ENCODE data around the gene TRAM2. TPM values are rescaled to one million over a fixed set of nuclear protein-coding genes. Genes with fewer than 3 reads are reported as not detected.

The TRAM2 gene
- total and polyA plus RNA-seq, 2 of the 13 experiments (the other 11 are each of a cell fraction or from before 2014, with no cell fraction given): 49.1 to 72.5 TPM

DNA sequence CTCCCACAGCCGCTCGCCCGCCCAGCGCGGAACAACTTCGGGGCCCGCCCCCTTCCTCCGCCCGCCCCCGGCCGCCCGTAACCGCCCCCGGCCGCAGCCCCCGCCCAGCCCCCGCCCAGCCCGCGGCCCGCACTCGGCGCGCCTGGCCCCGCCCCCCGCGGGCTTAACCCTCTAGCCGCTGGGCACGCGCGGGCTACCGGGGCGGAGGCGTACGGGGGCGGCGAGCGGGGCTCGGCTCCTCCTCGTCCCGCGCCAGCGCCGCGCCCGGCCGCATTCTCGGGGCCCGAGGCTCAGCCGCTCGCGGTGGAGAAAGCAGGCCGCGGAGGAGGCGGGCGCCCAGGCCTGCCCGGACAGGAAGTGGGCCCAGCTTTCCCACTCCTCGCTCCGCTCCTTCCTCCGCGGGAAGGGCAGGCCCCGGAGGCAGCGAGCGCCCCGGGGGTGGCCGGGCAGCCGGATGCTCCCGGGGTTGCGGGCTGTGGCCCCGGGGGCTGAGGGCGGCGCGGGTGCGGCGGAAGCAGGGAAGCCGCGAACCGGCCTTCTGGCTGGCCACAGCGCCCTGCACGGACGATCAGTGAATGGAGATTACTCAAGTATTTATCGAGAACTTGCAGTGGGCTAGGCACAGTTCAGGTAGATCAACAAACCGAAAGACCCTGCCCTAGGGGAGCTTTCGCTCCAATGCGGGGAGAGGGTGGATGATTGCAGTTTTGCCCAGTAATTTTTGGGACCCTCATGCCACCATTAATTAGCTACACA, at the start of gene TRAM2 (continued):
- TF ChIP-seq, protein P1, sequence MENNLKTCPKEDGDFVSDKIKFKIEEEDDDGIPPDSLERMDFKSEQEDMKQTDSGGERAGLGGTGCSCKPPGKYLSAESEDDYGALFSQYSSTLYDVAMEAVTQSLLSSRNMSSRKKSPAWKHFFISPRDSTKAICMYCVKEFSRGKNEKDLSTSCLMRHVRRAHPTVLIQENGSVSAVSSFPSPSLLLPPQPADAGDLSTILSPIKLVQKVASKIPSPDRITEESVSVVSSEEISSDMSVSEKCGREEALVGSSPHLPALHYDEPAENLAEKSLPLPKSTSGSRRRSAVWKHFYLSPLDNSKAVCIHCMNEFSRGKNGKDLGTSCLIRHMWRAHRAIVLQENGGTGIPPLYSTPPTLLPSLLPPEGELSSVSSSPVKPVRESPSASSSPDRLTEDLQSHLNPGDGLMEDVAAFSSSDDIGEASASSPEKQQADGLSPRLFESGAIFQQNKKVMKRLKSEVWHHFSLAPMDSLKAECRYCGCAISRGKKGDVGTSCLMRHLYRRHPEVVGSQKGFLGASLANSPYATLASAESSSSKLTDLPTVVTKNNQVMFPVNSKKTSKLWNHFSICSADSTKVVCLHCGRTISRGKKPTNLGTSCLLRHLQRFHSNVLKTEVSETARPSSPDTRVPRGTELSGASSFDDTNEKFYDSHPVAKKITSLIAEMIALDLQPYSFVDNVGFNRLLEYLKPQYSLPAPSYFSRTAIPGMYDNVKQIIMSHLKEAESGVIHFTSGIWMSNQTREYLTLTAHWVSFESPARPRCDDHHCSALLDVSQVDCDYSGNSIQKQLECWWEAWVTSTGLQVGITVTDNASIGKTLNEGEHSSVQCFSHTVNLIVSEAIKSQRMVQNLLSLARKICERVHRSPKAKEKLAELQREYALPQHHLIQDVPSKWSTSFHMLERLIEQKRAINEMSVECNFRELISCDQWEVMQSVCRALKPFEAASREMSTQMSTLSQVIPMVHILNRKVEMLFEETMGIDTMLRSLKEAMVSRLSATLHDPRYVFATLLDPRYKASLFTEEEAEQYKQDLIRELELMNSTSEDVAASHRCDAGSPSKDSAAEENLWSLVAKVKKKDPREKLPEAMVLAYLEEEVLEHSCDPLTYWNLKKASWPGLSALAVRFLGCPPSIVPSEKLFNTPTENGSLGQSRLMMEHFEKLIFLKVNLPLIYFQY (CRISPR knock-in tag; IDR thresholded peaks at IDR 0.05; ENCODE audit: borderline replicate concordance): peak; percentile 43; the same call in 1 of the 2 replicates
- TF ChIP-seq, protein P2, sequence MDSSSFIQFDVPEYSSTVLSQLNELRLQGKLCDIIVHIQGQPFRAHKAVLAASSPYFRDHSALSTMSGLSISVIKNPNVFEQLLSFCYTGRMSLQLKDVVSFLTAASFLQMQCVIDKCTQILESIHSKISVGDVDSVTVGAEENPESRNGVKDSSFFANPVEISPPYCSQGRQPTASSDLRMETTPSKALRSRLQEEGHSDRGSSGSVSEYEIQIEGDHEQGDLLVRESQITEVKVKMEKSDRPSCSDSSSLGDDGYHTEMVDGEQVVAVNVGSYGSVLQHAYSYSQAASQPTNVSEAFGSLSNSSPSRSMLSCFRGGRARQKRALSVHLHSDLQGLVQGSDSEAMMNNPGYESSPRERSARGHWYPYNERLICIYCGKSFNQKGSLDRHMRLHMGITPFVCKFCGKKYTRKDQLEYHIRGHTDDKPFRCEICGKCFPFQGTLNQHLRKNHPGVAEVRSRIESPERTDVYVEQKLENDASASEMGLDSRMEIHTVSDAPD (CRISPR knock-in tag; IDR thresholded peaks at IDR 0.05): no peak
- TF ChIP-seq DNMT1 (CRISPR knock-in tag; IDR thresholded peaks at IDR 0.05) (no peak; the same call in 1 of the 2 replicates), ZNF460 (CRISPR knock-in tag; IDR thresholded peaks at IDR 0.05; ENCODE audit: borderline replicate concordance) (no peak), HMGA1 (CRISPR knock-in tag; conservative IDR thresholded peaks at IDR 0.05) (no peak), ZBTB42 (CRISPR knock-in tag; IDR thresholded peaks at IDR 0.05) (no peak), EED (CRISPR knock-in tag; IDR thresholded peaks at IDR 0.05) (no peak; the same call in 1 of the 2 replicates), TBL1XR1 (IDR thresholded peaks at IDR 0.05; ENCODE audit: borderline replicate concordance, low read length, partially characterized antibody) (peak; percentile 55), MTF1 (CRISPR knock-in tag; IDR thresholded peaks at IDR 0.05) (no peak; the same call in 1 of the 2 replicates), ZNF674 (CRISPR knock-in tag; IDR thresholded peaks at IDR 0.05; ENCODE audit: low read depth) (peak; percentile 83; the same call in 1 of the 2 replicates), NFIB (CRISPR knock-in tag; IDR thresholded peaks at IDR 0.05; ENCODE audit: borderline replicate concordance) (no peak), NCOA2 (CRISPR knock-in tag; IDR thresholded peaks at IDR 0.05) (peak; percentile 54; the same call in 1 of the 2 replicates)
- TF ChIP-seq, protein P3, sequence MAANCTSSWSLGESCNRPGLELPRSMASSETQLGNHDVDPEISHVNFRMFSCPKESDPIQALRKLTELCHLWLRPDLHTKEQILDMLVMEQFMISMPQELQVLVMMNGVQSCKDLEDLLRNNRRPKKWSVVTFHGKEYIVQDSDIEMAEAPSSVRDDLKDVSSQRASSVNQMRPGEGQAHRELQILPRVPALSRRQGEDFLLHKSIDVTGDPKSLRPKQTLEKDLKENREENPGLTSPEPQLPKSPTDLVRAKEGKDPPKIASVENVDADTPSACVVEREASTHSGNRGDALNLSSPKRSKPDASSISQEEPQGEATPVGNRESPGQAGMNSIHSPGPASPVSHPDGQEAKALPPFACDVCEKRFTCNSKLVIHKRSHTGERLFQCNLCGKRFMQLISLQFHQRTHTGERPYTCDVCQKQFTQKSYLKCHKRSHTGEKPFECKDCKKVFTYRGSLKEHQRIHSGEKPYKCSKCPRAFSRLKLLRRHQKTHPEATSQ (CRISPR knock-in tag; IDR thresholded peaks at IDR 0.05; ENCODE audit: borderline replicate concordance): no peak; the same call in 1 of the 2 replicates
- TF ChIP-seq, protein P4, sequence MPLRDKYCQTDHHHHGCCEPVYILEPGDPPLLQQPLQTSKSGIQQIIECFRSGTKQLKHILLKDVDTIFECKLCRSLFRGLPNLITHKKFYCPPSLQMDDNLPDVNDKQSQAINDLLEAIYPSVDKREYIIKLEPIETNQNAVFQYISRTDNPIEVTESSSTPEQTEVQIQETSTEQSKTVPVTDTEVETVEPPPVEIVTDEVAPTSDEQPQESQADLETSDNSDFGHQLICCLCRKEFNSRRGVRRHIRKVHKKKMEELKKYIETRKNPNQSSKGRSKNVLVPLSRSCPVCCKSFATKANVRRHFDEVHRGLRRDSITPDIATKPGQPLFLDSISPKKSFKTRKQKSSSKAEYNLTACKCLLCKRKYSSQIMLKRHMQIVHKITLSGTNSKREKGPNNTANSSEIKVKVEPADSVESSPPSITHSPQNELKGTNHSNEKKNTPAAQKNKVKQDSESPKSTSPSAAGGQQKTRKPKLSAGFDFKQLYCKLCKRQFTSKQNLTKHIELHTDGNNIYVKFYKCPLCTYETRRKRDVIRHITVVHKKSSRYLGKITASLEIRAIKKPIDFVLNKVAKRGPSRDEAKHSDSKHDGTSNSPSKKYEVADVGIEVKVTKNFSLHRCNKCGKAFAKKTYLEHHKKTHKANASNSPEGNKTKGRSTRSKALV (CRISPR knock-in tag; IDR thresholded peaks at IDR 0.05): peak; percentile 80; the same call in 1 of the 2 replicates
- TF ChIP-seq, protein P5, sequence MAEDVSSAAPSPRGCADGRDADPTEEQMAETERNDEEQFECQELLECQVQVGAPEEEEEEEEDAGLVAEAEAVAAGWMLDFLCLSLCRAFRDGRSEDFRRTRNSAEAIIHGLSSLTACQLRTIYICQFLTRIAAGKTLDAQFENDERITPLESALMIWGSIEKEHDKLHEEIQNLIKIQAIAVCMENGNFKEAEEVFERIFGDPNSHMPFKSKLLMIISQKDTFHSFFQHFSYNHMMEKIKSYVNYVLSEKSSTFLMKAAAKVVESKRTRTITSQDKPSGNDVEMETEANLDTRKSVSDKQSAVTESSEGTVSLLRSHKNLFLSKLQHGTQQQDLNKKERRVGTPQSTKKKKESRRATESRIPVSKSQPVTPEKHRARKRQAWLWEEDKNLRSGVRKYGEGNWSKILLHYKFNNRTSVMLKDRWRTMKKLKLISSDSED (CRISPR knock-in tag; IDR thresholded peaks at IDR 0.05): peak; percentile 77; the same call in 1 of the 2 replicates
- TF ChIP-seq, protein P6, sequence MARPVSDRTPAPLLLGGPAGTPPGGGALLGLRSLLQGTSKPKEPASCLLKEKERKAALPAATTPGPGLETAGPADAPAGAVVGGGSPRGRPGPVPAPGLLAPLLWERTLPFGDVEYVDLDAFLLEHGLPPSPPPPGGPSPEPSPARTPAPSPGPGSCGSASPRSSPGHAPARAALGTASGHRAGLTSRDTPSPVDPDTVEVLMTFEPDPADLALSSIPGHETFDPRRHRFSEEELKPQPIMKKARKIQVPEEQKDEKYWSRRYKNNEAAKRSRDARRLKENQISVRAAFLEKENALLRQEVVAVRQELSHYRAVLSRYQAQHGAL (CRISPR knock-in tag; IDR thresholded peaks at IDR 0.05; ENCODE audit: not compliant biosample characterization): peak; percentile 71

All from HepG2 (cell line).